ENCODE measurements around the gene TSPEAR. TPM values are rescaled to one million over a fixed set of nuclear protein-coding genes. Genes with fewer than 3 reads are reported as not detected.

TSPEAR gene
- total RNA-seq, 1 donor from 2014 or later = not detected

GRCh38 chr21:44658913-44659595 is 52.3 kb downstream of the TSPEAR start:
- Mint-ChIP-seq H3K27me3 (peaks cover 5% of the 10 kb centered on the region), H3K36me3 (ENCODE audit: insufficient read depth) (no peaks in the 10 kb centered on the region), H3K9me3 (ENCODE audit: low read depth) (peaks cover 15% of the 10 kb centered on the region), H3K4me3 (ENCODE audit: low read depth) (no peak overlapping the region), H3K4me1 (ENCODE audit: low read depth) (no peaks in the 10 kb centered on the region), H3K27ac (no peak overlapping the region)
- no peak for TF ChIP-seq CTCF (IDR thresholded peaks at IDR 0.05; ENCODE audit: unreplicated experiment)
- DNase-seq (ENCODE audit: low spot score, unreplicated experiment) = no peak

GRCh38 chr21:44658541-44658910 is 52.8 kb downstream of the TSPEAR start:
- TF ChIP-seq CTCF (IDR thresholded peaks at IDR 0.05; ENCODE audit: unreplicated experiment) = no peak
- H3K27ac Mint-ChIP-seq = no peak overlapping the region
- H3K4me1 Mint-ChIP-seq (ENCODE audit: low read depth) = no peaks in the 10 kb centered on the region
- H3K4me3 Mint-ChIP-seq (ENCODE audit: low read depth) = no peak overlapping the region
- H3K27me3 Mint-ChIP-seq = peaks cover 5% of the 10 kb centered on the region
- no peaks in the 10 kb centered on the region for H3K36me3 Mint-ChIP-seq (ENCODE audit: insufficient read depth)
- peaks cover 15% of the 10 kb centered on the region for H3K9me3 Mint-ChIP-seq (ENCODE audit: low read depth)
- no peak for DNase-seq (ENCODE audit: low spot score, unreplicated experiment)

GRCh38 chr21:44657635-44658540 is 53.5 kb downstream of the TSPEAR start, which contains the start of gene KRTAP12-3:
TSS of gene KRTAP12-3 (plus strand) at chr21:44657932. CDS start at chr21:44657980, 48 bp downstream.
- Mint-ChIP-seq H3K36me3 (ENCODE audit: insufficient read depth) (no peaks in the 10 kb centered on the region), H3K4me3 (ENCODE audit: low read depth) (no peak within 1 kb of the TSS), H3K27ac (no peak within 1 kb of the TSS), H3K9me3 (ENCODE audit: low read depth) (peaks cover 15% of the 10 kb centered on the region), H3K27me3 (peaks cover 5% of the 10 kb centered on the region), H3K4me1 (ENCODE audit: low read depth) (no peaks in the 10 kb centered on the region)
- no peak for DNase-seq (ENCODE audit: low spot score, unreplicated experiment)
- TF ChIP-seq CTCF (IDR thresholded peaks at IDR 0.05; ENCODE audit: unreplicated experiment) = no peak

- H3K27me3 Mint-ChIP-seq = peaks cover 5% of the 10 kb centered on the region
- no peaks in the 10 kb centered on the region for H3K4me1 Mint-ChIP-seq (ENCODE audit: low read depth)
- H3K9me3 Mint-ChIP-seq (ENCODE audit: low read depth) = peaks cover 11% of the 10 kb centered on the region
- H3K36me3 Mint-ChIP-seq (ENCODE audit: insufficient read depth) = no peaks in the 10 kb centered on the region
- no peak for DNase-seq (ENCODE audit: low spot score, unreplicated experiment)
- no peak overlapping the region for H3K4me3 Mint-ChIP-seq (ENCODE audit: low read depth)
- TF ChIP-seq CTCF (IDR thresholded peaks at IDR 0.05; ENCODE audit: unreplicated experiment) = no peak
- H3K27ac Mint-ChIP-seq = no peak overlapping the region
Observed at GRCh38 chr21:44656868-44657267, 54.5 kb downstream of the TSPEAR start.

- H3K27me3 Mint-ChIP-seq = peaks cover 5% of the 10 kb centered on the region
- H3K27ac Mint-ChIP-seq = no peak within 1 kb of the TSS
- DNase-seq (ENCODE audit: low spot score, unreplicated experiment) = no peak
- no peaks in the 10 kb centered on the region for H3K4me1 Mint-ChIP-seq (ENCODE audit: low read depth)
- H3K36me3 Mint-ChIP-seq (ENCODE audit: insufficient read depth) = no peaks in the 10 kb centered on the region
- TF ChIP-seq CTCF (IDR thresholded peaks at IDR 0.05; ENCODE audit: unreplicated experiment) = no peak
- peaks cover 11% of the 10 kb centered on the region for H3K9me3 Mint-ChIP-seq (ENCODE audit: low read depth)
- H3K4me3 Mint-ChIP-seq (ENCODE audit: low read depth) = no peak within 1 kb of the TSS
Observed at GRCh38 chr21:44654576-44655175, 56.7 kb downstream of the TSPEAR start, which contains the start of gene KRTAP12-4. TSS of gene KRTAP12-4 (minus strand) at chr21:44654659. CDS start at chr21:44654614, 45 bp downstream.
